K562 (cell line): ENCODE measurements around the gene LIX1L.

Source experiments
- CHD2 ChIP-seq: IDR thresholded peaks from 2 replicates; pipeline ENCODE4 v1.6.1; 2011; ENCODE audit warnings: low read depth, low read length
- CTCF ChIP-seq, 3 experiments: IDR thresholded peaks in 2 of 3; conservative IDR thresholded peaks in 1 of 3; 2 replicates each; pipeline ENCODE4 v1.5.1; 2011 to 2012; ENCODE audit warnings: low read length in 3 of 3, mild to moderate bottlenecking in 3 of 3, control low read depth in 2 of 3, improper control_type of control experiment in 1 of 3, inconsistent platforms in 1 of 3, low read depth in 1 of 3, mixed read lengths in 1 of 3, moderate library complexity in 1 of 3; ENCODE audit not compliant: insufficient read depth in 2 of 3
- EP300 ChIP-seq: IDR thresholded peaks from 2 replicates; pipeline ENCODE4 v1.6.1; 2012; ENCODE audit warnings: low read length, improper control_type of control experiment
- EZH2 ChIP-seq: IDR thresholded peaks from 2 replicates; pipeline ENCODE4 v1.6.1; 2012; ENCODE audit warnings: low read depth, mild to moderate bottlenecking, inconsistent platforms, low read length, borderline replicate concordance
- HDAC8 ChIP-seq: fragments of 450-650 bp; IDR thresholded peaks from 2 replicates; pipeline ENCODE4 v1.6.1; 2016; ENCODE audit warnings: mild to moderate bottlenecking, missing genetic modification characterization, moderate library complexity, missing compliant biosample characterization
- KDM5B ChIP-seq: fragments of 200-600 bp; sonication (generic); IDR thresholded peaks from 2 replicates; pipeline ENCODE4 v1.6.1; 2012; ENCODE audit warnings: low read depth, mild to moderate bottlenecking, moderate library complexity, low read length, control low read depth, inconsistent platforms; ENCODE audit not compliant: insufficient replicate concordance
- MTA3 ChIP-seq: fragments of 450-650 bp; formaldehyde crosslinking; IDR thresholded peaks from 2 replicates; pipeline ENCODE4 v1.6.1; 2017; ENCODE audit warnings: mild to moderate bottlenecking, borderline replicate concordance
- PHB ChIP-seq: fragments of 250-450 bp; sonication (Bioruptor Pico); IDR thresholded peaks from 2 replicates; pipeline ENCODE4 v1.5.0; 2021
- RBBP5 ChIP-seq: fragments of 200-600 bp; sonication (generic); IDR thresholded peaks from 2 replicates; pipeline ENCODE4 v1.6.1; 2012; ENCODE audit warnings: borderline replicate concordance, mild to moderate bottlenecking, low read length, control low read depth, inconsistent platforms; ENCODE audit not compliant: insufficient read depth, poor library complexity, severe bottlenecking
- RCOR1 ChIP-seq, 2 experiments: IDR thresholded peaks; 2 replicates each; pipeline ENCODE4 v1.6.1; 2012; ENCODE audit warnings: low read depth in 2 of 2, low read length in 2 of 2, borderline replicate concordance in 1 of 2, improper control_type of control experiment in 1 of 2
- SUPT5H ChIP-seq: fragments of 450-650 bp; IDR thresholded peaks from 2 replicates; pipeline ENCODE4 v1.6.1; 2016
- ZNF449 ChIP-seq: fragments of 250-450 bp; sonication (Bioruptor Pico); IDR thresholded peaks from 2 replicates; pipeline ENCODE4 v1.8.0; 2022; ENCODE audit warnings: moderate library complexity, mild to moderate bottlenecking, inconsistent platforms

GRCh38 chr1:145926686-145927062, 31.1 kb downstream of the LIX1L start:
- no peak for TF ChIP-seq ZNF449 (CRISPR knock-in tag)
- TF ChIP-seq HDAC8 = no peak
- TF ChIP-seq SUPT5H = no peak
- TF ChIP-seq KDM5B = no peak
- TF ChIP-seq EZH2 = no peak
- TF ChIP-seq RCOR1 (IDR thresholded peaks at IDR 0.05; ENCODE audit: borderline replicate concordance in 1 of 2, low read depth in 2 of 2, low read length in 2 of 2) = no peak
- no peak for TF ChIP-seq CTCF (IDR thresholded peaks at IDR 0.05 in 2 of 3, conservative IDR thresholded peaks at IDR 0.05 in 1 of 3; ENCODE audit: insufficient read depth in 2 of 3, low read depth in 1 of 3, low read length in 3 of 3)
- no peak for TF ChIP-seq MTA3
- TF ChIP-seq RBBP5 = no peak
- no peak for TF ChIP-seq PHB (CRISPR knock-in tag)
- no peak for TF ChIP-seq EP300
- no peak for TF ChIP-seq CHD2
